Small intestine (tissue), 7 donors: Measurements from ENCODE around the gene PKMYT1. TPM values are rescaled to one million over a fixed set of nuclear protein-coding genes. Genes with fewer than 3 reads are reported as not detected.

Experiments used
- DNase-seq, 2 donors: peaks; one replicate each; pipeline versions ENCODE4 v3.0.0 to v3.0.0-alpha.2; 2013
- FAIRE-seq: peaks from 2 replicates; lab custom pipeline; 2012; peaks lifted over from hg19 to GRCh38; lab: Jason Lieb, UNC
- H3K27ac ChIP-seq, 3 donors: one replicate each; pipeline ENCODE4 v1.5.1; 2013; ENCODE audit warnings: low read length in 2 of 3, mild to moderate bottlenecking in 2 of 3, control low read depth in 1 of 3, inconsistent platforms in 1 of 3, low read depth in 1 of 3, moderate library complexity in 1 of 3
- H3K27me3 ChIP-seq, 3 donors: one replicate each; pipeline ENCODE4 v1.6.1; 2013; ENCODE audit warnings: low read length in 3 of 3, inconsistent platforms in 1 of 3; ENCODE audit not compliant: control insufficient read depth in 3 of 3, insufficient read depth in 3 of 3
- H3K36me3 ChIP-seq, 3 donors: one replicate each; pipeline ENCODE4 v1.6.1; 2013; ENCODE audit warnings: low read length in 3 of 3, inconsistent platforms in 1 of 3, low read depth in 1 of 3, mild to moderate bottlenecking in 1 of 3, moderate library complexity in 1 of 3; ENCODE audit not compliant: control insufficient read depth in 3 of 3, insufficient read depth in 2 of 3
- H3K4me1 ChIP-seq, 3 donors: one replicate each; pipeline ENCODE4 v1.6.1; 2013; ENCODE audit warnings: low read length in 2 of 3, inconsistent platforms in 1 of 3, low read depth in 1 of 3, mild to moderate bottlenecking in 1 of 3, moderate library complexity in 1 of 3; ENCODE audit not compliant: control insufficient read depth in 3 of 3, insufficient read depth in 2 of 3
- H3K4me3 ChIP-seq, 3 donors: one replicate each; pipeline ENCODE4 v1.5.1; 2013; ENCODE audit warnings: low read length in 3 of 3, control low read depth in 1 of 3, inconsistent platforms in 1 of 3, low read depth in 1 of 3, mild to moderate bottlenecking in 1 of 3, moderate library complexity in 1 of 3
- H3K9me3 ChIP-seq, 2 donors: one replicate each; pipeline ENCODE4 v1.6.1; 2013; ENCODE audit warnings: low read depth in 1 of 2, low read length in 1 of 2; ENCODE audit not compliant: control insufficient read depth in 2 of 2, insufficient read depth in 1 of 2
- WGBS, 3 donors: extraction: QIAGEN DNeasy Blood & Tissue Kit; methylation state at CpG; one replicate each; pipeline ENCODE4 v1.1.7; 2013; 5-methylcytosine and 5-hydroxymethylcytosine counted together
- polyA plus RNA-seq, 4 donors: library from polyadenylated mRNA; stranded (reverse) in 3 of 4; unstranded in 1 of 4; fragments of 200-250 nt in 3 of 4; fragments of 120-200 nt in 1 of 4; gene quantifications; one replicate each; pipeline versions ENCODE4 v1.2.1 to v1.2.3, GENCODE V29; 2013
- donor health status: healthy with polysubstance abuse.
- donor health status: control.
- donor health status: control.
- donor health status: Bipolar disorder and iron deficiency.
- donor health status: healthy.

Gene PKMYT1
- polyA plus RNA-seq, 4 donors: 2.5 to 24.7 (median 7.0) TPM

- Histone ChIP-seq H3K27ac (no peak overlapping the region), H3K4me3 (no peak overlapping the region), H3K9me3 (no peaks in the 10 kb centered on the region), H3K4me1 (peaks cover 0 to 8% (median 0%) of the 10 kb centered on the region in 3 donors), H3K36me3 (peaks cover 0 to 19% (median 0%) of the 10 kb centered on the region in 3 donors), H3K27me3 (no peaks in the 10 kb centered on the region)
- DNase-seq: no peak
- no peak for FAIRE-seq
- 96 to 98% (median 96%) methylated on average over 14 of the region's 14 CpGs for WGBS, 3 donors
These were observed 56.8 kb downstream of the PKMYT1 start for GRCh38 chr16:2923481-2923880.

Other genes starting within 250 kb of the PKMYT1 start
- 100 to 1,000 TPM; 329 to 655 (median 496) TPM for gene SRRM2, start 227.8 kb downstream of the PKMYT1 start, polyA plus RNA-seq
- 100 to 1,000 TPM; 166 to 718 (median 396) TPM for gene ELOB, start 203.2 kb downstream of the PKMYT1 start, polyA plus RNA-seq
- under 1 TPM in 1 of 4 donors, not detected in 3; 0.03 TPM for gene PRSS33, start 192.9 kb downstream of the PKMYT1 start, polyA plus RNA-seq
- not detected for gene PRSS41, start 182.0 kb downstream of the PKMYT1 start, polyA plus RNA-seq
- under 1 TPM in 2 of 4 donors, not detected in 2; 0.15 to 0.19 TPM for gene PRSS21, start 163.2 kb downstream of the PKMYT1 start, polyA plus RNA-seq
- gene ZG16B, start 150.1 kb downstream of the PKMYT1 start, polyA plus RNA-seq: 10 to 100 TPM in 3 of 4 donors, 1 to 10 TPM in 1; 5.2 to 19.9 (median 15.0) TPM
- 1 to 10 TPM in 2 of 4 donors, under 1 TPM in 2; 0.45 to 3.9 (median 1.1) TPM for gene PRSS22, start 122.3 kb downstream of the PKMYT1 start, polyA plus RNA-seq
- 10 to 100 TPM in 3 of 4 donors, 1 to 10 TPM in 1; 9.1 to 30.2 (median 23.3) TPM for gene FLYWCH2, start 97.2 kb downstream of the PKMYT1 start, polyA plus RNA-seq
- gene FLYWCH1, start 68.5 kb downstream of the PKMYT1 start, polyA plus RNA-seq: 10 to 100 TPM; 13.0 to 18.8 (median 14.9) TPM
- gene KREMEN2, start 16.2 kb downstream of the PKMYT1 start, polyA plus RNA-seq: under 1 TPM in 3 of 4 donors, not detected in 1; 0.15 to 0.54 (median 0.47) TPM
- 10 to 100 TPM in 2 of 4 donors, 1 to 10 TPM in 2; 1.4 to 19.4 (median 6.9) TPM for gene PAQR4, start 11.1 kb downstream of the PKMYT1 start, polyA plus RNA-seq
- 1 to 10 TPM in 2 of 4 donors, under 1 TPM in 2; 0.76 to 2.7 (median 0.99) TPM for gene CLDN9, start 32.5 kb upstream of the PKMYT1 start, polyA plus RNA-seq
- 10 to 100 TPM in 1 of 4 donors, under 1 TPM in 1, not detected in 2; 0.04 to 24.4 TPM for gene CLDN6, start 37.7 kb upstream of the PKMYT1 start, polyA plus RNA-seq
- gene TNFRSF12A, start 39.9 kb upstream of the PKMYT1 start, polyA plus RNA-seq: 100 to 1,000 TPM in 2 of 4 donors, 10 to 100 TPM in 2; 27.4 to 259 (median 80.2) TPM
- gene HCFC1R1, start 43.5 kb upstream of the PKMYT1 start, polyA plus RNA-seq: 100 to 1,000 TPM in 1 of 4 donors, 10 to 100 TPM in 3; 51.5 to 119 (median 57.0) TPM
- 10 to 100 TPM; 35.9 to 51.4 (median 45.0) TPM for gene THOC6, start 43.6 kb upstream of the PKMYT1 start, polyA plus RNA-seq
- 10 to 100 TPM; 19.1 to 47.8 (median 33.5) TPM for gene BICDL2, start 56.5 kb upstream of the PKMYT1 start, polyA plus RNA-seq
- 1 to 10 TPM in 1 of 4 donors, under 1 TPM in 3; 0.54 to 3.4 (median 0.78) TPM for gene MMP25, start 66.1 kb upstream of the PKMYT1 start, polyA plus RNA-seq
- 1,000 to 10,000 TPM in 1 of 4 donors, 100 to 1,000 TPM in 3; 127 to 1,061 (median 507) TPM for gene IL32, start 85.2 kb upstream of the PKMYT1 start, polyA plus RNA-seq
- under 1 TPM in 2 of 4 donors, not detected in 2; 0.03 to 0.46 TPM for gene ZSCAN10, start 118.8 kb upstream of the PKMYT1 start, polyA plus RNA-seq
- 10 to 100 TPM; 12.7 to 17.7 (median 16.2) TPM for gene ZNF205, start 132.1 kb upstream of the PKMYT1 start, polyA plus RNA-seq
- 10 to 100 TPM; 10.8 to 12.8 (median 11.8) TPM for gene ZNF213, start 154.6 kb upstream of the PKMYT1 start, polyA plus RNA-seq
- not detected for gene OR1F1, start 207.8 kb upstream of the PKMYT1 start, polyA plus RNA-seq